Measurements from ENCODE around the gene SLC2A8.

SLC2A8 gene

DNA sequence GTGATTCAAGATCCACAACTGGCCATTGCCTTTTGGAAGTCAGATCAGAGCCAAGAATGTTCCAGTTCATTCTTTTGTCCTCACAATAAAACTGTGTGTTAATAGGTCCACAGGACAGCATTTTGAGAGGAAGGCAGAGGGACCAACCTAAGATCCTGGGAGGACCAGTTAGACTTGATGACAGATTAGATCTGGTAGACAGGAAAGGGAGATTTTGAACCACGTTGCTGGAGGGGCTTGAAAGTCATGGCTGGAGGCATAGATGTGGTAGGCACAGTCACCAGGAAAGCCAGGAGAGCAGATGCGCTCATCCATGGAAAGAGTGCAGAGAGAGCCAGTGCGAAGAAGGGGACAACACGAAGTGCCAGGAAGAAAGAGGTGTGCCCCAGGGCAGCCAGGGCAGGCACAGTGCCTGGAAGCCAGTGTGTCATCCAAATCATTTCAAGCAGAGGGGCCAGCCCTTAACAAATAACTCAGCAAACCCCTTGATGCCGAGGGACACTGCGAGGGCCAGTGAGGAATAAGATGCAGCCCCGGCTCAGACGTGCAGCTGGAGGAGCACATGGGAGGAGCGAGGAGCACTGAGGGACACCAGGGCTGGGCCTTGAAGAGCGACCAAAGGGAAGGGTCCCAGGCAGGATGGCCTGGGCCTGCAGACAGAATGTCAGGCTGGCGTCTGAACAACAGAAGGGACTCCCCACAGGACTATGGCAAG, 12.8 kb upstream of the SLC2A8 start:
- DNase-seq: no peak

- DNase-seq: no peak
Measured at GRCh38 chr9:127384901-127385300, 12.1 kb upstream of the SLC2A8 start.

DNA sequence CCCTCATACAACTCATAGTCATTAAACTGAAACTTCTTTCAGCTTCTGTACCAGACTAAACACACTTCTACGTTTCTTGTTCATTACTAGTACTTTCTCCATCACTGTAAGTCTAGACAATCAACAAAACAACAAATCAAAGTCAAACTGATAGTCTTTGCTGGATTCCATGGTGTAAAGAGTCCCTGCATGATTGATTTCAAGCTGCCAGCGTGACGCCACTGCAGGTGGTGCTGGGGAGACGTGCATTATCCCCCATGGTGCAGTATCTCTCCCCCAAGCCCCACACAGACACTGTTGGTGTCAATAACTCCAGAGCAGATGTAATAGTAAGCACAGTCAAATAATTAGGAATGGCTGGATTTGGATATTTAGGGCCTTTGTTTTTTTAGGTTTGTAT, 10.7 kb upstream of the SLC2A8 start:
- DNase-seq: no peak

GRCh38 chr9:127386981-127387380, 10.0 kb upstream of the SLC2A8 start:
- DNase-seq: no peak

GRCh38 chr9:127388037-127388855, 8.7 kb upstream of the SLC2A8 start:
- DNase-seq: no peak

- no peak for DNase-seq
Measured at GRCh38 chr9:127388856-127389238, 8.1 kb upstream of the SLC2A8 start.

DNA sequence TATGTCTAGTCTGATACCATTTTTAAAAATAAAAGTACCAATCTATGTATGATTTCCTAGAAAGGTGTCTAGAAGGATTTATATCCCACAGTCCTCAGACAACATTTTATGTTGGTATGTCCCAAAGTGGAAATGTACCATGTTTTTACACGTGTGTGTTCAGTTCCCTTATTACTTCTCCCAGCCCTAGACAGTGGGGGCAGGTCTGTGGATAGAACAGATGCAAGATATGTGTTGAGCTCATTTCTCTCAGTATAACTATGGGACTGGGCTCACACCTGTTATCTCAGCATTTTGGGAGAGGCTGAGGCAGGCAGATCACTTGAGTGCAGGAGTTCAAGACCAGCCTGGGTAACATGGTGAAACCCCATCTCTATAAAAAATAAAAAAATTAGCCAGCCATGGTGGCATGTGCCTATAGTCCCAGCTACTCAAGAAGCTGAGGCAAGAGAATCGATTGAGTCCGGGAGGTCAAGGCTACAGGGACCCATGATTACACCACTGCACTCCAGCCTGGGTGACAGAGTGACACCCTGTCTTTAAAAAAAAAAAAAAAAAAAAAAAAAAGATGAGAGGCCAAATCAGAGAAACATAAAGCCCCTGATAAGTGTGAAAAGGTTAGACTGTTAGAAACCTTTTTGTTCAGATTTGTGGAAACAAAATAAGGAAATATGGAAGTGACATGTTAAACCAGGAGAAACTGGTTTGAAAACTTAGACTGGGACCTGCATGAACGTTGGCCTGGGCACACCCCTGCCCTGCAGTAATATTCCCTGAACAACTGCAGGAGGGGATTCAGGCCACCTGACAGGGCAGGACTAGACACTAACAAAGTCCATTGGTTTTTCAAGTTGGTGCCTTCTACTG, 7.4 kb upstream of the SLC2A8 start:
- no peak for DNase-seq

GRCh38 chr9:127390248-127390545, 6.8 kb upstream of the SLC2A8 start:
- DNase-seq: no peak

GRCh38 chr9:127390563-127390962, 6.4 kb upstream of the SLC2A8 start:
- DNase-seq: no peak

- no peak for DNase-seq
Measured at GRCh38 chr9:127392166-127392565, 4.8 kb upstream of the SLC2A8 start.

DNA sequence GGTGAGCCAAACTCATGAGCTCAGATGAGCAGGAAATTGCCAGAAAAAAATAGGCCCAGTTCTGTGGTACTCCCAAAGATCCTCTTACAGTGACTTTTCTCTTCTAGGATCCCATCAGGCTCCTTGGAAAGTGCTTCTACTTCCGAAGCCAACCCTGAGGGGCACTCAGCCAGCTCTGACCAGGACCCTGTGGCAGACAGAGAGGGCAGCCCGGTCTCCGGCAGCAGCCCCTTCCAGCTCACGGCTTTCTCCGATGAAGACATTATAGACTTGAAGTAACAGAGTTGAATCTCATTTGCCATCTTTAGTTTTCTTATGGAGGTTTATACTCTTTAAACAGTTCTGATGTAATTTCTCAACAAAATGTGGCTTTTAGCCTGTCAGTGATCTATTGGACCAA, 4.0 kb upstream of the SLC2A8 start:
- no peak for DNase-seq

GRCh38 chr9:127393645-127394044, 3.3 kb upstream of the SLC2A8 start:
- no peak for DNase-seq

DNA sequence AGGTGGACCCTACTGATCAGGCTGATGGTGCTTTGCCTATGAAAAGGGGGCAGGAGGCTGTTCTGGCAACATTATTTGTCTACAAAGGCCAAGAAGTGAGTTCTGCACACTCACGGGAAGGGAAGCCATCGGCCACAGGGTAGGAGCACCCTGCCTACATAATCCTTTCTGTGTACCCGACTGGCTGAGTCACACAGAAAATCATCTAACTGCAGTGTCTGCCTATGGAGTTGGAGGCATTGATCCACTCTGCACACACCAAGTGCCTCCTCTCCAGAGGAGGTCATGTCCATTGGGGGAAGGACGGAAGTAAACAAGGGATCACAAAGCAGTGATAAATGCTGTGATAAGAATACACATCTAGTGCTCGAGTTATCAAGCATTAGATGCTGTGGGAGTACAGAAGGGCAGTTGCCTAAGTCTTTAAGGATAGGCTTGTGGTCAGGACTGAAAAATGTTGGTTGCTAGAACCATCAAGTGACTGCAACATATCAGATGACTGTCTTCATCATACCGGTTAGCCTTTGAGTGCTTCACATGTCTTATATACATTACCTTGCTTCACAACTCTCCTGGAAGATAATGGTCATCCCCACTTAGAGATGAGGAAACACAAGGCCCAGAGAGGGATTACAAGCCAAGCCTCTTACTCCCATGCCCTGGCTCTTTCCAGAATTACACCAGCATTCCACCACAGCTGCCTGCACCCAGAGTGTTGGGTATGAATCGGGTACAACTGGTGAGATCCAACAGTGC, 1.3 kb upstream of the SLC2A8 start:
- DNase-seq: no peak

DNA sequence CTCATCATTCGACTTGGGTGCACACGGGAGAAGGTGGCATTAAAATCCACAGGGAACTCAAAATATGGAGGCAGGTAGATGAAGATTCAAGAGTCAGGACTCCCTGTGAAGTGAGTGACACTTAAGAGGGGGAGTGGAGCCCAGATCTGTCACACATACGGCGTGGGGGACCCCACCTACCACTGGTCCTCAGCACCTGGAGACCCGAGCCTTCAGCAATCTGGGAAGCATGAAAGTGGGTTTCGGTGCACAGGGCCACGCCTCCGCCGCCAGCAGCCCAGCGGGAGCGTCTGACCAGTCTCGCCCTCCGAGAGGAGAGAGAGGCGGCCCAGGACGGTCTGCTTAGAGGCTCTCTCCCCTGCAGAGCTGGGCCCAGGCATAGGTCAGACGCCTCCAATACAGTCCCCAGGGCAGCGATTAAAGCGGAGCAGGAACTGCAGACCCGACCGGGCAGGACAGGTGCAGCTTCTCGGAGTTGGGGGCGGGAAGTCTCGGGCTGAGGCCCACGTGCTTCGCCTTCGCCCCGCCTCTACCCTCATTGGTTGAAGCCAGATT, 639 bp upstream of the SLC2A8 start:
- DNase-seq: no peak

GRCh38 chr9:127397646-127398274, 791 bp downstream of the SLC2A8 start:
- DNase-seq: peak; percentile 58

DNA sequence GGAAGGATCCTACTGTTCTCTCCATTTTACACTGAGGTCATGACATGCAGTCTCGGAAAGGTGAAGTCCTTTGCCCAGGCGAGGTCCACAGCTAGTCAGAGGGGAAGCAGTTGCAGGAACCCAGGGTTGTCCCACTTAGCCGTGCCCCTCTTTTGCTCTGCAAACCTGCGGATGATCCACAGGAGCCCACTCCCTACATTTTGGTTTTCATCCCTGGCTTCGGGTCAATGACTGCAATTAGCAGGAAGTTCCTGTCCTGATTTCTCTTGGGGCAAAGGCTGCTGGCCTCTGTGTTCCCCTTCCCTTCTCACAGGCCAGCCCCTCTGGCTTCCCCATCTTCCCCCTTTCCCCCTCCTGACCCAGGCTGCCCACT, 1.3 kb downstream of the SLC2A8 start:
- DNase-seq: no peak

- DNase-seq: no peak
Measured at GRCh38 chr9:127398715-127399400, 1.9 kb downstream of the SLC2A8 start.

- DNase-seq: no peak
Measured at GRCh38 chr9:127399736-127400269, 2.8 kb downstream of the SLC2A8 start.

- no peak for DNase-seq
Measured at GRCh38 chr9:127402401-127403090, 5.6 kb downstream of the SLC2A8 start.

GRCh38 chr9:127403507-127404192, 6.7 kb downstream of the SLC2A8 start:
- DNase-seq: no peak
